ENCODE measurements around the gene TUBB8. TPM values are rescaled to one million over a fixed set of nuclear protein-coding genes. Genes with fewer than 3 reads are reported as not detected.

Gene TUBB8
- polyA plus RNA-seq, 3 donors = 0.43 TPM; not detected in 2

Other genes with a start within 250 kb of the TUBB8 start
- gene ZMYND11, start 86.2 kb upstream of the TUBB8 start, polyA plus RNA-seq = 10 to 100 TPM in 1 of 3 donors, 1 to 10 TPM in 2; 7.0 to 11.8 (median 8.8) TPM